GM19025 (cell line): Measurements from ENCODE around the gene PAPPA2.
A peak's percentile ranks its signal among the peaks of the same experiment; 100 is the strongest.
"Not testable (repeated sequence)": the region's sequence is repeated elsewhere in the genome, so short reads cannot be mapped to it uniquely, and the experiment has no call there.

Experiments
- ATAC-seq: cut with Tn5 transposase; IDR thresholded peaks from one replicate; pipeline ENCODE4 v1.9.1; 2021; ENCODE audit warnings: mild to moderate bottlenecking, low read depth, moderate library complexity; ENCODE audit not compliant: unreplicated experiment

The PAPPA2 gene

GRCh38 chr1:176545034-176545639 lies 82.2 kb downstream of the PAPPA2 start:
- ATAC-seq: no peak

GRCh38 chr1:176546825-176547224 lies 83.8 kb downstream of the PAPPA2 start:
- ATAC-seq: no peak

DNA sequence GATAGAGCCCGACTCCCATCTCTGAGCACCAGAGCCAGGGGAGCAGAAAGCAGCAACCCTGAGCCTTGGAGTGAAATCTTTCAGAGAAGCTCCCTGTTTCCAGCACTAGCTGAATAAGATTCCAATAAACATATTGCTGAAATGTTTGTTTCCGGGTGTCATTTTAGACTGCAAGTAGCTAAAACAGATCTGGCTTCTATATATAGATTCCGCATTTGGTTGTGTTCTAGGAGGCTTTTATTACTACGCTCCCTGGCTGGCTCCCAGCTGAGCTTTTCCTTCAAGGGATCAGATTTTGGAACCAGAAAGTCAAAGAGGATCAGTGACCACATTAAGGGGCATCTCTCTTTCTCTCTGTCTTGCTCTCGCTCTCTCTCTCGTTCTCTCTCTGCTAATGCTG lies 88.2 kb downstream of the PAPPA2 start:
- no peak for ATAC-seq

DNA sequence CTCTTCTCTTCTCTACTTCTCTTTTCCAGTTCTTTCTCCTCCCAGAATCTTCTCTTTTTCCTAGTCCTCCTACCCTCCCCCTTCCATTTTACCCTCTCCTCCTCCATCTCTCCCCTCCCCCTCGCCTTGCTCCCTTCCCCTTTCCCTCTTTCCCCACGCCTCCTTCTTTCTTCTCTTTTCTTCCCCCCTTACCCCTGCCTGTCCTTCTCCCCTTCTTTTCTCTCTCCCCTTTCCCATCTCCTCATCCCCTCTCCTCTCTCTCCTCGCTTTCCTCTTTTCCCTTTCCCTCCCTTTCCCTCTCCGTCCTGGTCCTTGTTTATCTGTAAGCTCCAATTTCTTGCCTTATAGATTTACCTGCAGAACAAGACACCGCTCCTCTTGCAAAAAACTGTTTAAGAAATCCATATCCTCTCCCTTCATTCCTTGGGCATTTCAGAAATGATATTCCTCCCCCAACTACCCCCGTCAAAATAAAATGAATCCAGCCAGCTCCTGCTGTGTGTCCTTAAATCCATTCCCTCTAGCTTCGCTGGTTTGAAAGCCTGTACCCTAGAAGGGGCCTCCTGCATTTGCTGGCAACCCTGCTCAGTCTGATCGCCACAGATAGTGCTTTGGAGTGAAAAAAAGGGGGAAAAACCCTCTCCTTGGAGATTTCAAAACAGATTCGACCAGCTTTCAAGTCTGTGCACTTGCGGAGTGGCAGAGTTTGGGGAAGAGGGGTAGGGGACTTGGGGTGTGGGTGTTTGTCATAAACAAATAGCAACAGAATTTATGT lies 89.4 kb downstream of the PAPPA2 start:
- no peak for ATAC-seq

GRCh38 chr1:176552999-176553398 lies 90.0 kb downstream of the PAPPA2 start:
- ATAC-seq: no peak

GRCh38 chr1:176556288-176556687 lies 93.3 kb downstream of the PAPPA2 start:
- ATAC-seq: no peak

GRCh38 chr1:176557543-176558258 lies 94.7 kb downstream of the PAPPA2 start:
- ATAC-seq: no peak

DNA sequence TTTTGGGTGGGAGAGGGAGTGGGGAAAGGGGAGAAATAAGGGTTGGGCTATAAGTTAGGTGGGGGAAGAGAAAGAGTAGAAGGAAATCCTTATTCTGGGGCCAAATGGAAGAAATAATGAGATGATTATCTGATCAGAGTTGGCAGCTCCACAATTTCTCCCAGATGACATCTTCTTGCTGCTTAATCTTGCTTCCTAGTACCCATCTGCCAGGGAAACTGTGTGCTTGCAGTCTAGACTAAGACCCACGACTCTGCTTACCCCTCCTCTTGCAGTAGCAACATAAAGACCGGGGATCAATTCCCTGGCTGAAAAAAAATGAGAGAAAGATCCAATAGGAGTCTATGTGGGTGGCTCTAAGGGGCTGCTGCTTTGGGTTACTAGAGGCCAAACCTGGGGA lies 95.6 kb downstream of the PAPPA2 start:
- ATAC-seq: no peak

DNA sequence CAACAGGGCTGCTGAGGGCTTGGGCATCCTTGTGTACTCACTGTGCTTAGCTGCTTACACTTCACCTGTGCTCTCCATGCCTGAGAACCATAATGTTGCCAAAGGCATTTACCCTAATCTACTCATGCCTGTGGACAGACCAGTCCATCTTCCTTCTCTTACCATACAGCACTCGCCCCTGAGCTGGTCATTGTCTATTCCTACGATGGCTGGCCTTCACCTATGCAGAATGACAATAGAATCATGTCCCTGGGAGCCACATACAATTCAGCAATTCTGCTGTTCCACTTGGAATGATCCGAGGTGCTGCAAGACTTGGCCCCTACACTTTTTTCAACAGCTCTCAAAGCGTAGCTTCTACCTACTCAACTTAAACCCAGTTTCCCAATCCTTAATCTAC lies 96.5 kb downstream of the PAPPA2 start:
- ATAC-seq: no peak

DNA sequence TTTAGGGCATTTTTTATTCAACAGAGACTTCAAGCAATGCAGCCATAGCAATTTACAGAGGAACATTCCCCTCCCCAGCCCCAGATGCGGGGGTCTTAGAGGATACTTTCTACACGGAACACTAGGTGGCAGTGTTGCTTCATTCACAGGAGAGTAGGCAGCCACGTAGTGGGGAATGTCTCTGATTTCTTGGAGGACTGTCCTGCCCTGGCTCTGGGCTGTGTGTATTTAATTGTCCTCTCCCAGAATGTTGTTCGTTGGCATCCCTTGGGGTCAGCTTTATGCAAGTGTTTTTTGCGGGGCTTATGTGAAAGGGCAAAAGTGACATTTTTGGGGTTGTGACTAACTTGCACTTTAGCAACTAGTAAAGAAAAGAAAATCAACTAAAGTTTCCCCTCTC lies 96.9 kb downstream of the PAPPA2 start:
- ATAC-seq: peak; percentile 59

- no peak for ATAC-seq
Observed at GRCh38 chr1:176560681-176561080, 97.7 kb downstream of the PAPPA2 start.

DNA sequence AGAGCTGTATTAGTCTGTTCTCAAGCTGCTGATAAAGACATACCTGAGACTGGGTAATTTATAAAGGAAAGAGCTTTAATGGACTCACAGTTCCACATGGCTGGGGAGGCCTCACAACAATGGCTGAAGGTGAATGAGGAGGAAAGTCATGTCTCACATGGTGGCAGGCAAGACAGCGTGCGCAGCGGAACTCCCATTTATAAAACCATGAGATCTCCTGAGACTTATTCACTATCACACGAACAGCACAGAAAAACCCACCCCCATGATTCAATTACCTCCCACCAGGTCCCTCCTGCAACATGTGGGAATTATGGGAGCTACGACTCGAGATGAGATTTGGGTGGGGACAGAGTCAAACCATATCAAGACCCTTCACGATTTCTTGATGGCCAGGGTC lies 98.8 kb downstream of the PAPPA2 start:
- ATAC-seq: not testable (repeated sequence)

GRCh38 chr1:176566004-176566975 lies 103.3 kb downstream of the PAPPA2 start:
- no peak for ATAC-seq

- ATAC-seq: no peak
Observed at GRCh38 chr1:176567190-176567794, 104.3 kb downstream of the PAPPA2 start.

DNA sequence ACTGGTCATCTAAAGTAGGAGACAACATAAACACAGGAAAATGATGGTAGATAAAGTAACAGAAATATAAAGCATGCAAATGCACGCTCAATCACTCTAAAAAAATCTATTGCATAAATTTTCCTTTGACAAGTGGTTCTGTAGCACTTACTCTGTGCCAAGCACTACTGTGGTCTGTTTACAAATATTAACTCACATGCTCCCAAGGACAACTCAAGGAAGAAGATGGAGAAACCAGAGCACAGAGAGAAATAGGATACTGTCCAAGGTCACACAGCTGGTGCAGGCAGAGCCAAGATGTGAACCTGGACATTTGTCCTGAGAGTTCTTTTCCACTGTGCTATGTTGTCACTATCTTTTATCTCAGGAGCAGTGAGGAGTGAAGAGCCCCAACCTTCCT lies 105.2 kb downstream of the PAPPA2 start:
- ATAC-seq: no peak

DNA sequence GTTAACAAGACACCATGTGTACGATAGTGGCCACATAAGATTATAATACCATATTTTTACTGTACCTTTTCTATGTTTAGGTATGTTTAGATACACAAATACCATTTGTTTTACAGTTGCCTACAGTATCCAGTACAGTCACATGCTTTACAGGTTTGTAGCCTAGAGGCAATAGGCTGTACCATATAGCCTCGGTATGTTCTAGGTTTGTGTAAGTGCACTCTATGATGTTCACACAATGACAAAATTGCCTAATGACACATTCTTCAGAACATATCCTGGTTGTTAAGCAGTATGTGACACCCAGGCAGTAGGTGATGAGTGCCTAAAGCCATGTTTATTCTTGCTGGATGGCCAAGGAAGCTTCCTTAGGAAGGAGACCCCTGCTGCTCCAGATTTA lies 111.8 kb downstream of the PAPPA2 start:
- ATAC-seq: no peak

GRCh38 chr1:176575991-176576390 lies 113.0 kb downstream of the PAPPA2 start:
- ATAC-seq: no peak

DNA sequence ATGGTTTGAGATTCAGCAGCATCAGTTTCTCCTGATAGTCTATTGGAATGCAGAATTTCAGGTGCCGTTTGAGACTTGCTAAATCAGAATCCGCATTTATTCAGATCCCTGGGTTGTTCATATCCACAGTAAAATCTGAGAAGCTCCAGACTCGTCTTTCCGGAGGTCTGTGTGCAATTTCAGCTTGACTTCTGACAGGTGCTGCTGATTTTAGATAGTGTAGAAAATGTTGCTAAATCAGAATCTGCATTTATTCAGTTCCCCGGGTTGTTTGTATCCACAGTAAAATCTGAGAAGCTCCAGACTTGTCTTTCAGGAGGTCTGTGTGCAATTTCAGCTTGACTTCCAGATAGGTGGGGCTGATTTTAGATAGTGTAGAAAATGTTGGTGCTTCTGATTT lies 113.7 kb downstream of the PAPPA2 start:
- ATAC-seq: no peak

DNA sequence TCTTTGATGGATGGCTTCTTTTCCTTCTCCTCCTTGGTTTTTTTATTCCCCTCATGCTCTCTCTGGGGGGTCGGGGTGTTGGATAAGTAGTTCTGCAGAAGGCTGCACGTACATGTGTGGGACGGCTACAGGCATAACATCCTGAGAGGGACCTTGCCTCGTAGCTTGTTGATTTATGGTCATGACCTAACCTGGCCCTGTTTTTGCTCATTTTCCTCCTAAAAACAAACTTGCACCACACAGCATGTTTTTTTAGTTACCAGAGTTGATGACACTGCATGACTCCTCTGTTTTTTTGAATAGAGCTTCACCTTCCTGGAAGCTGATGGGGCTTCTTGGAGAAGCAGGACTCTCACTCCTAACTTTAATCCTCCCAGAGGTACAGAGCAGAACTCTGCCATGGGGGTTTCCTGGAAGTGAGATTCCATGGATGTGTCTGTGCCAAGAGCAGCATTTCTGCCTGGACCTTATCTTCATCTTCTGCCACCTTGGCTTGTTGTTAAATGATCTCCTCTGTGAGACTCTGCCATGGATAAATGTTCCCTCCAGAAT lies 114.7 kb downstream of the PAPPA2 start:
- no peak for ATAC-seq

- ATAC-seq: no peak
Observed at GRCh38 chr1:176579087-176579486, 116.1 kb downstream of the PAPPA2 start.
